Stimulated activated CD4-positive, alpha-beta T cell treated with anti-CD3 and anti-CD28 coated beads, TNF-alpha, amount 100 ng/mL, for 48 hours (primary cell): ENCODE measurements around the gene DAZAP2.
A peak's percentile ranks its signal among the peaks of the same experiment; 100 is the strongest.
"Not testable (repeated sequence)": the region's sequence is repeated elsewhere in the genome, so short reads cannot be mapped to it uniquely, and the experiment has no call there.

Source experiments
- DNase-seq, 3 donors: peaks; one replicate each; pipeline ENCODE4 v3.0.0-alpha.2; 2020; ENCODE audit warnings: low read depth in 3 of 3

DAZAP2 gene

GRCh38 chr12:51247523-51248206 lies 9.0 kb downstream of the DAZAP2 start:
- no peak for DNase-seq

GRCh38 chr12:51253276-51253675 lies 14.7 kb downstream of the DAZAP2 start:
- no peak for DNase-seq

GRCh38 chr12:51254536-51254935 lies 15.9 kb downstream of the DAZAP2 start:
- no peak for DNase-seq

GRCh38 chr12:51259600-51259999 lies 21.0 kb downstream of the DAZAP2 start:
- not testable (repeated sequence) for DNase-seq

GRCh38 chr12:51262758-51263177 lies 24.1 kb downstream of the DAZAP2 start:
- DNase-seq = no peak

- no peak for DNase-seq
Measured at GRCh38 chr12:51263341-51263740, 24.7 kb downstream of the DAZAP2 start.

- DNase-seq = no peak
Measured at GRCh38 chr12:51264297-51264696, 25.7 kb downstream of the DAZAP2 start.

- DNase-seq = no peak
Measured at GRCh38 chr12:51265024-51265423, 26.4 kb downstream of the DAZAP2 start.

- peak in 1 of 3 donors; percentile 51 for DNase-seq
Measured at GRCh38 chr12:51269174-51270066, 30.8 kb downstream of the DAZAP2 start.

- DNase-seq = peak in 1 of 3 donors; percentile 30
Measured at GRCh38 chr12:51270067-51270950, 31.7 kb downstream of the DAZAP2 start, which contains the start of gene SMAGP. Gene SMAGP (minus strand): TSS chr12:51270415. CDS start chr12:51269278, 1,137 bp downstream.

- no peak for DNase-seq
Measured at GRCh38 chr12:51270951-51271518, 32.4 kb downstream of the DAZAP2 start.

GRCh38 chr12:51272810-51273209 lies 34.2 kb downstream of the DAZAP2 start:
- not testable (repeated sequence) for DNase-seq

- DNase-seq = no peak
Measured at GRCh38 chr12:51275088-51275487, 36.5 kb downstream of the DAZAP2 start.

GRCh38 chr12:51281202-51281924 lies 42.7 kb downstream of the DAZAP2 start:
- no peak for DNase-seq

GRCh38 chr12:51285843-51286242 lies 47.2 kb downstream of the DAZAP2 start:
- no peak for DNase-seq

- not testable (repeated sequence) for DNase-seq
Measured at GRCh38 chr12:51291603-51292513, 53.2 kb downstream of the DAZAP2 start.
